ENCODE measurements around the gene MYEOV. TPM values are rescaled to one million over a fixed set of nuclear protein-coding genes. Genes with fewer than 3 reads are reported as not detected.

MYEOV gene
- total RNA-seq, 1 experiment from 2014 or later: 13.6 TPM

DNA sequence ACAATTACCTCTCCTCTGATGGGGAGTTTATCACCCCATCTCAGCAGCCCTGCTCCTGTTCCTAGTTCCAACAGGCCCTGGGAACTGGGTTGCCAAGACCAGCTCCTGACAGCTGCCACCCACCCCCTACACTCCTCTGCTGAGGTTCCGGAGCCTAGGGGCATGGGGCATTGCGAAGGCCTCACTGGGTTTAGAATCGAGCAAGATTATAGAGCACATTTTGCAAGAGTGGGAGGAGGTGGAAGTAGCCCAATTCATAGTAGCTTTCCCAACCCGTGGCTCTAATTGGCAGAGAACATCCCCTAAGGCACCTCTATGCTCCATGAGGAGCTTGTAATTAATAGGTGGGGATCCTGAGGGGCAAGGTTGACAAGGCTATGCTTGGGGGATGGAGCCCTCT lies 23.0 kb downstream of the MYEOV start:
- no peak for DNase-seq (ENCODE audit: low read depth)

GRCh38 chr11:69317401-69318092 lies 23.6 kb downstream of the MYEOV start:
- DNase-seq (ENCODE audit: low read depth): no peak

- no peak for DNase-seq (ENCODE audit: low read depth)
Measured at GRCh38 chr11:69318093-69318420, 24.1 kb downstream of the MYEOV start.

DNA sequence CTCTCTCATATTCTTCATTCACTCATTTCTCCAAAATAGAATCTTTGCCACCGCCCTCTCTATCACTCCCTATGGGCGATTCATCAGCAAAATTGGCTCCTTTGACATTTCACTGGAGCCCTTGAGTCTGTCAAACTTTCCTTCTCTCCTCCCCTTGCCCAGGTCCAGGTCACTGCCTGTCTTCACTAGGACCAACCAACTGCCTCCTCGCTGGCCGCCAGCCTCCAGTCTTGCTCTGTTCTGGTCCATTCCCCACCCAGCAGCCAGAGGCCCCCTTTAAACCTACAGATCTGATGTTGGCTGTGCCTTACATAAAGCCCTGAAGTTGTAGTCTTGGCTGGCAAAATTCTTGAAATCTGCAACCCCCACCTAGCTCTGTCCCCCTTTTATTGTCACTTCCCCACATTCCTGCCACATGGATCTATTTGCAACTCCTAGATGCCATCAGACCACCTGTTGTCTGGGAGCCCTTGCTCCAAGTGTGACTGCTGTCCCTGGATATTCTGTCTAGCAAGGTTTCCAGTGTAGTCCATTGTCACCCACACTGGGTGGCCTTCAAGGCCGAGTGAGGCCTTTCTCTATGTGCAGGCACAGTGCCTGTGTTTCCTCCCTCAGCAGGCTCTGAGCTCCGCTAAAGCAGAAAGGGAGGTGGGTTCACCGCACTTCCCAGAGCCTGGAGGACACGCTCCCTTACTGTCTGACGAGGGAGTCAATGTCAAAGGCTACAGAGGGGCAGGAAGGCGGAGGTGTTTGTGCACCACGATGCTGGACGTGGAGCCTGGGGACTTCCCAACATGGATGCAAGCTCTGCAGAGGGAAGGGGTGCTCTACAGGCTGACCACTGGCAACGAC lies 25.5 kb downstream of the MYEOV start:
- DNase-seq (ENCODE audit: low read depth): no peak

DNA sequence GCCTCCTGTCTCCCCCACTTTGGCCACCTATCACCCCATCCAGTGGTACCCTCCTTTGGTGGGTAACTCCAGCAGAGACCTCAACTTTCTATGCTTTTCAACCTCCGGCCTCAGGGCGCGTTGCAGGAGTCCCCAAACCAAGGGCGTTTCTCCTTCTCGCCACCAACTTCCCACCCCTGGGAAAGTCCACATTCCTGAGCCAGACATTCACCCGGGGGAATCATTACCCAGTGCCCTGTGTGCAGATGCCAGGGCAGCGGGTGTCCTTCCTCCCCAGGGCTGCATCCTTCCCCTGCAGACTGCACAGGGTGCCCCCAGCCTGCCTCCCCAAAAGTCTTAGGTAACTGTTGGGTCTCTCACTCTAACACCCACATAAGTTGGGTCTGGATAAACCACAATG lies 26.4 kb downstream of the MYEOV start:
- peak; percentile 75 for DNase-seq (ENCODE audit: low read depth)

DNA sequence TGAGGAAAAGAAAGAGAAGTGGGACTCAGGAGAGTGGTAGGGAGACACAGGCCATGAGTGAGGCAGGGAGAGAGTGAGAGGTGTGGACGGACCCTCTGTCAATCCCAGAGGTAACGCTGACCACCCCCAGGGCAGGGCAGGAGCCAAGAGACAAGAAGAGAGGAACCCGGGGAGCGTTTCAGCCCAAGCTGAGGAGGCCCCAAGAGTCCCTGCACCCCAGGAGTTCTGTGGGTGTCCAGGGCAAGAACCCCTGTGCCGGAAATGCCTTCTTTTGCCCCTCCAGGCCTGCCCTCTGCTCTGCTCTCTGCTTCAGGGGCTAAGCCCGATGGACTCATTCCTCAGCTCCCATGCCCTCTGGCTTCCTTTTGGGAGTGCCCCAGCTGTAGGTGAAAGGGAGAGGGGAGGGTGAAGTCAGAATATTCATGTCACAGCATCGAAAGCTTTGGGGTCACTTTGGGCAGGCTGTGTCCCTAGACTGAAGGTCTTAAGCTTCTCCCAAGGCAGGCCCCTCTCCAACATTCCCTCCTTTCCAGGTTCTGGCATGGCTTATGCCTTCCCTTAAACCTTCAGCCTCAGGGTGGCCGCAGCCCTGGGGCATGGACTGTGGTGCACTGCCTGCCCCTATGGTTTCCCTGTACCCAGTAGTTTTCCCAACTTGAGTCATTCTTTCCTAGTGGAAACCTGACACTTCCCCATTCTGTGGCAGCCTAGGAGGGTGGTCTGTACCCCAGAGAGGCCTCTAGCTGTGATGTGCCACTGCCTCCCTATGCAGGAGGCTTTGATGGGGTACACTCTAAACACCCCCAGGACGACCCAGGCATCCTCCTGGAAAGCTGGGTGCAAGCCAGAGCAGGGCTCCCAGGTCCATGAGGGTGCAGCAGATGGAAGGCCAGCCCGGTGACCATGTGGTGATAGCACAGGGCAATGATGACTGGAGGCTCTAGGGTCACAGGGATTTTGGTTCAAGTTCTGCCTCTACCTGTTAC lies 27.1 kb downstream of the MYEOV start:
- DNase-seq (ENCODE audit: low read depth): peak; percentile 72

- DNase-seq (ENCODE audit: low read depth): peak; percentile 88
Measured at GRCh38 chr11:69321877-69322361, 28.0 kb downstream of the MYEOV start.

- DNase-seq (ENCODE audit: low read depth): no peak
Measured at GRCh38 chr11:69325446-69325845, 31.5 kb downstream of the MYEOV start.

- DNase-seq (ENCODE audit: low read depth): no peak
Measured at GRCh38 chr11:69326622-69327219, 32.8 kb downstream of the MYEOV start.

- DNase-seq (ENCODE audit: low read depth): no peak
Measured at GRCh38 chr11:69327741-69328191, 33.8 kb downstream of the MYEOV start.

DNA sequence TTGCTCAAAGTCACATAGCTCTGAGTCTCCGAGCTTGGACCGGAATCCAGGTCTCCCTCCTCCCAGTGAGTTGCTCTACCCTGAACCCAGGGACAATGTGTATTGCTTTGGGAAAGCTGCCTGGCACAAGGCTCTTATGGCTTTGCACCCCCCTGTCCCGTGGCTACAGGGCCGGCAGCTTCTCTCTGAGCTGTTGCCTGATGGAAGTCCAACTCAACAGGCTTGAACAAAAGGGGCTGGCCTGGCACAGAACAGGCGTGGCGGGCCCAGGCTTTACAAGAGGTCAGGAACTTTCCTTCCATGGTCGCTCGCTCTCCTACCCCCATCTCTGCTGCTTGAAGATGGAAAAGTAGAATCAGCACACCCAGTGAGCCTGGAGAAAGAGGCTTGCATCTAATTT lies 34.3 kb downstream of the MYEOV start:
- no peak for DNase-seq (ENCODE audit: low read depth)

DNA sequence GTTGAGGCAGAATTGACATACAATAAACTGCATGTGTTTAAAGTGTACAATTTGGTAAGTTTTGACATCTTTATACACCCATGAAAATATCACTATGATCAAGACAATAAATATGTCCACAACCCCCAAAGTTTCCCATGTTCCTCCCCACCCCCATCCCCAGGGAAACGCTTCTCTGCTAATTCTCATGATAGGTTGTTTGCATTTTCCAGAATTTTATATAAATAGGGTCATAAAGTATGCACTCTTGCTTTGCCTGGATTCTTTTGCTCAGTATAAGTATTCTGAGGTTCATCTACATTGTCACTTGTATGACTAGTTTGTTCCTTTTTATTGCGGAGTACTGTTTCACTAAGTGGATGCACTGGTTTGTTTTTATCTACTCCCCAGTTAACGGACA lies 35.6 kb downstream of the MYEOV start:
- no peak for DNase-seq (ENCODE audit: low read depth)

- DNase-seq (ENCODE audit: low read depth): no peak
Measured at GRCh38 chr11:69330330-69330729, 36.4 kb downstream of the MYEOV start.

DNA sequence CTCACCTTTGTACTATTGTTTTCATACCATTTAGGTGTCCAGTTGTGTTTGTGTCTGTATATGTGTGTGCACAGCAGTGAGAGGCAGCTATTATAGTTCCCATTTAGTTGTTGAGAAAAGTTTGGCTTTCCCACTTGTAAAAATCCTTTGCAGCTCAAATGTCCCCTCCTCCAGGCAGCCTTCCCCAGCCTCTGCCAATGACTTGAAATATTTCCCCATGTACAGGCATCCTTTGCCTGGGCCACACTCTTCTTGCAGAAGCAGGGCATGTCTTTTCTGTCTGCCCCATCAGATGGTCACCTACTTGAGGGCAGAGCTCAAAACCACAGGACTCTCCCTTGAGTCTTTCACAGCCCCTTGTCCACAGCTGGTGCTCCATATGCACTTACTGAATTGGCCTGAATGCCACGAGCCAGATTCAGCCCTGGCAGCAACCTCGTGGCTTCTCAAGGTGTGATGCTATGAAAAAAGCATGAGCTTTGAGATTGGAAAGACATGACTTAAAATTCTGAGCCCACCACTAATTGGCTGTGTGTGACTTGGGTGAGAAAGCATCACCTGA lies 39.3 kb downstream of the MYEOV start:
- DNase-seq (ENCODE audit: low read depth): no peak

GRCh38 chr11:69333879-69334278 lies 39.9 kb downstream of the MYEOV start:
- DNase-seq (ENCODE audit: low read depth): no peak

GRCh38 chr11:69335007-69335780 lies 41.2 kb downstream of the MYEOV start:
- no peak for DNase-seq (ENCODE audit: low read depth)

- DNase-seq (ENCODE audit: low read depth): no peak
Measured at GRCh38 chr11:69335781-69336405, 41.9 kb downstream of the MYEOV start.

DNA sequence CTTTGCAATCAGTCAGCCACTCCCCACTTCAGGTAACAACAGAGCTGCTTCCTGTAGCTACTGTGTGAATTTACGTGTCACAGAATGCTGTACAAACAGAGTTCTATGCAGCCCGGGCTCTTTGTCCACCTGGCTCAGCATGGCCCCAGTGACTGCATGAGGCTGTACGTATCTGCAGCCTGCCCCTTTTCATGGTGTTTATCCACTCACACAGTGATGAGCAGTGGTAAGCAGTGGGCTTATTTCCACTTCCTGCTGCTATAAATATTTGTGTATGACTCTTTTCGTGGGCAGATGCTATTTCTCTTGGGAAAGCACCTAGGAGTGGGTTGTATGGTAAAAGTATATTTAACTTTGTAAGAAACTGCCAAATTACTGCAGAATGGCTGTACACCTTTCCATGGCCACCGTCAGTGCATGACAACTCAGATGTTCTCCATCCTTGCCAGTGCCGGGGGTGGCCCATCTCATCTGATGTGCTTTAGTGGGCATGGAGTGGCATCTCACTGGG lies 43.3 kb downstream of the MYEOV start:
- DNase-seq (ENCODE audit: low read depth): no peak

GRCh38 chr11:69339041-69339733 lies 45.2 kb downstream of the MYEOV start:
- DNase-seq (ENCODE audit: low read depth): no peak

All from Daoy (cell line).